Measurements from ENCODE around the gene QRSL1. TPM values are rescaled to one million over a fixed set of nuclear protein-coding genes. Genes with fewer than 3 reads are reported as not detected.
"Not testable (repeated sequence)": the region's sequence is repeated elsewhere in the genome, so short reads cannot be mapped to it uniquely, and the experiment has no call there.

Gene QRSL1
- total RNA-seq, result 1 to 10 TPM; 6.8 to 8.0 (median 8.0) TPM

- TF ChIP-seq CTCF (IDR thresholded peaks at IDR 0.05), result no peak
- ATAC-seq (ENCODE audit: low FRiP score) (peak; percentile 91), DNase-seq (ENCODE audit: low spot score) (peak; percentile 63)
These were observed at the start of gene QRSL1, which contains the start of gene RTN4IP1 for GRCh38 chr6:106629103-106629858. TSS of gene QRSL1 (plus strand) at chr6:106629578. CDS start at chr6:106629682, 104 bp downstream. TSS of gene RTN4IP1 (minus strand) at chr6:106629498. CDS start at chr6:106629021, 477 bp downstream.

- no peak for DNase-seq (ENCODE audit: low spot score)
- no peak for ATAC-seq (ENCODE audit: low FRiP score)
- no peak for TF ChIP-seq CTCF (IDR thresholded peaks at IDR 0.05)
These were observed 47.9 kb upstream of the QRSL1 start for GRCh38 chr6:106581468-106581867.

- no peak for TF ChIP-seq CTCF (IDR thresholded peaks at IDR 0.05)
- no peak for DNase-seq (ENCODE audit: low spot score)
- ATAC-seq (ENCODE audit: low FRiP score), result no peak
These were observed 42.5 kb upstream of the QRSL1 start for GRCh38 chr6:106586815-106587415.

- not testable (repeated sequence) for DNase-seq (ENCODE audit: low spot score); ATAC-seq (ENCODE audit: low FRiP score)
These were observed 40.4 kb upstream of the QRSL1 start for GRCh38 chr6:106588937-106589336.

GRCh38 chr6:106591111-106591825 is 38.1 kb upstream of the QRSL1 start:
- ATAC-seq (ENCODE audit: low FRiP score) (no peak), DNase-seq (ENCODE audit: low spot score) (no peak)
- no peak for TF ChIP-seq CTCF (IDR thresholded peaks at IDR 0.05)

GRCh38 chr6:106599440-106599839 is 29.9 kb upstream of the QRSL1 start:
- DNase-seq (ENCODE audit: low spot score), result no peak
- no peak for ATAC-seq (ENCODE audit: low FRiP score)
- no peak for TF ChIP-seq CTCF (IDR thresholded peaks at IDR 0.05)

- ATAC-seq (ENCODE audit: low FRiP score), result no peak
- DNase-seq (ENCODE audit: low spot score), result no peak
These were observed 29.0 kb upstream of the QRSL1 start for GRCh38 chr6:106600329-106600728.

More at GRCh38 chr6:106600329-106600728, 29.0 kb upstream of the QRSL1 start:
- no peak for TF ChIP-seq CTCF (IDR thresholded peaks at IDR 0.05)

All from omental fat pad (tissue), 4 donors.